Mesenchymal stem cell (in vitro differentiated cells and primary cell): Measurements from ENCODE around the gene BAG5.
A peak's percentile ranks its signal among the peaks of the same experiment; 100 is the strongest.

Source experiments
- DNase-seq: peaks from one replicate; pipeline ENCODE4 v3.0.0-alpha.2; 2013
- H2AFZ ChIP-seq: one replicate; pipeline ENCODE4 v1.6.1; 2013; ENCODE audit warnings: low read depth, mild to moderate bottlenecking, control low read depth, inconsistent platforms, low read length, moderate library complexity
- H2AK5ac ChIP-seq: 2 replicates; pipeline ENCODE4 v1.6.1; 2013; ENCODE audit warnings: low read length, moderate library complexity, mild to moderate bottlenecking, inconsistent platforms; ENCODE audit not compliant: severe bottlenecking
- H2BK120ac ChIP-seq: one replicate; pipeline ENCODE4 v1.6.1; 2013; ENCODE audit warnings: low read depth, mild to moderate bottlenecking, inconsistent platforms, low read length, moderate library complexity
- H2BK12ac ChIP-seq, 2 experiments: one replicate each; pipeline ENCODE4 v1.6.1; 2013; ENCODE audit warnings: inconsistent platforms in 2 of 2, low read length in 2 of 2, mild to moderate bottlenecking in 2 of 2, moderate library complexity in 2 of 2, control low read depth in 1 of 2
- H2BK15ac ChIP-seq: one replicate; pipeline ENCODE4 v1.6.1; 2013; ENCODE audit warnings: mild to moderate bottlenecking, low read depth, inconsistent platforms; ENCODE audit not compliant: poor library complexity, severe bottlenecking
- H2BK5ac ChIP-seq: 2 replicates; pipeline ENCODE4 v1.6.1; 2013; ENCODE audit warnings: low read depth, mild to moderate bottlenecking, low read length, control low read depth, inconsistent platforms; ENCODE audit not compliant: poor library complexity, severe bottlenecking
- H3K14ac ChIP-seq, 2 experiments: one replicate each; pipeline ENCODE4 v1.6.1; 2013; ENCODE audit warnings: inconsistent platforms in 2 of 2, low read length in 2 of 2, control low read depth in 1 of 2, mild to moderate bottlenecking in 1 of 2, moderate library complexity in 1 of 2
- H3K18ac ChIP-seq, 2 experiments: one replicate each; pipeline ENCODE4 v1.6.1; 2013; ENCODE audit warnings: inconsistent platforms in 2 of 2, low read length in 2 of 2, control low read depth in 1 of 2, low read depth in 1 of 2, mild to moderate bottlenecking in 1 of 2
- H3K23ac ChIP-seq, 2 experiments: one replicate each; pipeline ENCODE4 v1.6.1; 2013; ENCODE audit warnings: inconsistent platforms in 2 of 2, low read length in 2 of 2, mild to moderate bottlenecking in 2 of 2, moderate library complexity in 2 of 2, control low read depth in 1 of 2
- H3K27ac ChIP-seq: 2 replicates; pipeline ENCODE4 v1.5.1; 2013; ENCODE audit warnings: mild to moderate bottlenecking, moderate library complexity, low read length, control low read depth, inconsistent platforms; ENCODE audit not compliant: poor library complexity, severe bottlenecking
- H3K27me3 ChIP-seq, 2 experiments: 2 replicates each; pipeline versions ENCODE4 v1.6.1 to v1.7.0; 2013; ENCODE audit warnings: low read length in 2 of 2, mild to moderate bottlenecking in 2 of 2, moderate library complexity in 2 of 2, control low read depth in 1 of 2, inconsistent platforms in 1 of 2; ENCODE audit not compliant: control insufficient read depth in 1 of 2, insufficient read depth in 1 of 2
- H3K36me3 ChIP-seq, 2 experiments: 2 replicates each; pipeline versions ENCODE4 v1.6.1 to v1.7.0; 2013; ENCODE audit warnings: low read length in 2 of 2, control low read depth in 1 of 2, inconsistent platforms in 1 of 2, low read depth in 1 of 2, mild to moderate bottlenecking in 1 of 2; ENCODE audit not compliant: insufficient read depth in 2 of 2, control insufficient read depth in 1 of 2
- H3K4ac ChIP-seq, 2 experiments: one replicate each; pipeline ENCODE4 v1.6.1; 2013; ENCODE audit warnings: inconsistent platforms in 2 of 2, low read length in 2 of 2, mild to moderate bottlenecking in 2 of 2, moderate library complexity in 2 of 2, control low read depth in 1 of 2, low read depth in 1 of 2
- H3K4me1 ChIP-seq: 2 replicates; pipeline ENCODE4 v1.6.1; 2013; ENCODE audit warnings: low read depth, low read length, control low read depth; ENCODE audit not compliant: control insufficient read depth, insufficient read depth
- H3K4me2 ChIP-seq: 2 replicates; pipeline ENCODE4 v1.6.1; 2013; ENCODE audit warnings: low read length, mild to moderate bottlenecking, inconsistent platforms; ENCODE audit not compliant: poor library complexity, severe bottlenecking
- H3K4me3 ChIP-seq, 2 experiments: 2 replicates each; pipeline versions ENCODE4 v1.5.1 to v1.7.0; 2013; ENCODE audit warnings: low read length in 2 of 2, mild to moderate bottlenecking in 2 of 2, control low read depth in 1 of 2, low read depth in 1 of 2; ENCODE audit not compliant: insufficient read depth in 1 of 2
- H3K79me1 ChIP-seq: replicated peaks from 2 replicates; pipeline ENCODE4 v1.6.1; 2013; ENCODE audit warnings: mild to moderate bottlenecking, control low read depth, low read length, inconsistent platforms; ENCODE audit not compliant: poor library complexity, severe bottlenecking
- H3K9ac ChIP-seq: 2 replicates; pipeline ENCODE4 v1.7.0; 2013; ENCODE audit warnings: mild to moderate bottlenecking, low read length, moderate library complexity
- H3K9me3 ChIP-seq: 2 replicates; pipeline ENCODE4 v1.7.0; 2013; ENCODE audit warnings: mild to moderate bottlenecking, low read length; ENCODE audit not compliant: control insufficient read depth
- H4K8ac ChIP-seq: one replicate; pipeline ENCODE4 v1.6.1; 2013; ENCODE audit warnings: inconsistent platforms, mild to moderate bottlenecking, low read length, moderate library complexity
- H4K91ac ChIP-seq: one replicate; pipeline ENCODE4 v1.6.1; 2013; ENCODE audit warnings: mild to moderate bottlenecking, low read length, inconsistent platforms
- WGBS: methylation state at CpG from one replicate; pipeline ENCODE4 v1.1.7; 2013; ENCODE audit warnings: mixed read lengths; 5-methylcytosine and 5-hydroxymethylcytosine counted together

BAG5 gene

GRCh38 chr14:103539056-103539825 is 23.2 kb downstream of the BAG5 start:
- H3K27me3 ChIP-seq, result no peaks in the 10 kb centered on the region
- no peak overlapping the region for H4K8ac ChIP-seq
- H3K14ac ChIP-seq, result no peak overlapping the region
- 82% methylated on average over 28 of the region's 28 CpGs for WGBS
- H3K9me3 ChIP-seq, result no peaks in the 10 kb centered on the region
- no peak overlapping the region for H3K27ac ChIP-seq
- no peak overlapping the region for H3K4me2 ChIP-seq
- H2BK15ac ChIP-seq, result no peak overlapping the region
- peak overlapping the region in 1 of 2 experiments; percentile 67 for H2BK12ac ChIP-seq
- H2AFZ ChIP-seq, result no peak overlapping the region
- H3K79me1 ChIP-seq, result no peaks in the 10 kb centered on the region
- no peak for DNase-seq
- H3K23ac ChIP-seq, result no peak overlapping the region
- H3K4ac ChIP-seq, result no peak overlapping the region
- H3K18ac ChIP-seq, result no peak overlapping the region
- H3K4me3 ChIP-seq, result no peak overlapping the region
- no peak overlapping the region for H2BK120ac ChIP-seq
- H2BK5ac ChIP-seq, result no peak overlapping the region
- peak overlapping the region; percentile 40 for H2AK5ac ChIP-seq
- H3K9ac ChIP-seq, result peak overlapping the region; percentile 22
- H3K36me3 ChIP-seq, result peaks cover 0 to 38% of the 10 kb centered on the region in 2 experiments
- H3K4me1 ChIP-seq, result peaks cover 59% of the 10 kb centered on the region
- no peak overlapping the region for H4K91ac ChIP-seq

DNA sequence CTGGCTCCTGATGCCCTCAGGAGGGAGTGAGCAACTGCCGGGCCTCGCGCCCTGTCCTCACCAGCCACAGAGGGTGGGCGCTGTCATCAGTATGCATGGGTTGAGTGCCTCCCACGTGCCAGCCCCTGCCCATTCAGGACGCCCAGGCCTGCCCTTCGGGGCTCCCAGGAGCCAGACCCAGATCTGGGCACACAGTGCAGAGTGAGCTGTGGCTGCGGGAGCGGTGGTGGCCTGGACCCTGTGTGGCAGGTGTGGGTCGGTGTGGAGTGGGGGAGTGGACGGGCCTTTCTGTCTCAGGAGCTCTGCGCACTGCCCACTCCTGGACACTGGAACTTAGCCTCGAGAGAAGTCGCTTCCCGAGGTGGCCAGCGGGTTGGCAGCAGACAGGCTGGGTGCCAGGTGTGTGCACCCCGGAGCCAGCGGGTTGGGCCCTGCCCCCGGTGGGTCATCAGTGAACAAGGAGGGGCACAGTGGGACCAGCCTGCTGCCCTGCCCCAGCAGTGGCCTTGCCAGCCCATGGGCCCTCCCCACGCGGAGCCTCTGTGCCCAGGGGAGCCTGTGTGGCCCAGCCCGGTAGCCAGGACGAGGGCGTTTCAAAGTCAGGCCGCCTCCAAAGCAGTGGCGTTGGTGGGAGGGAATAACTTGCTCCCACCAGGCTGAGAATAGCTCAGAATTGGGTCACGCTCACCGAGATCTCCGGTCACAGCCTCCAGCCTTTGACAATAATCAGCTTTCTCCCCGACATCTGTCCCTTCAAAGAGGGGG is 24.0 kb downstream of the BAG5 start:
- Histone ChIP-seq H2BK120ac (no peak overlapping the region), H3K4ac (no peak overlapping the region), H2BK5ac (no peak overlapping the region), H3K27me3 (no peaks in the 10 kb centered on the region), H3K4me1 (peaks cover 53% of the 10 kb centered on the region), H2AK5ac (no peak overlapping the region), H2BK12ac (no peak overlapping the region), H3K36me3 (peaks cover 0 to 42% of the 10 kb centered on the region in 2 experiments), H3K4me3 (no peak overlapping the region), H3K23ac (no peak overlapping the region), H4K91ac (peak overlapping the region; percentile 18), H3K14ac (no peak overlapping the region), H3K18ac (no peak overlapping the region), H3K79me1 (no peaks in the 10 kb centered on the region), H3K27ac (no peak overlapping the region), H4K8ac (no peak overlapping the region), H3K9me3 (no peaks in the 10 kb centered on the region), H3K4me2 (no peak overlapping the region), H2BK15ac (peak overlapping the region; percentile 39), H3K9ac (peak overlapping the region; percentile 22), H2AFZ (no peak overlapping the region)
- DNase-seq, result no peak
- 80% methylated on average over 30 of the region's 30 CpGs for WGBS

- Histone ChIP-seq H2AK5ac (no peak overlapping the region), H3K36me3 (peaks cover 5 to 53% of the 10 kb centered on the region in 2 experiments), H4K91ac (peak overlapping the region; percentile 43), H3K4me1 (peaks cover 46% of the 10 kb centered on the region), H2BK12ac (no peak overlapping the region), H3K27me3 (no peaks in the 10 kb centered on the region), H3K9me3 (no peaks in the 10 kb centered on the region), H3K9ac (peak overlapping the region; percentile 66), H3K27ac (no peak overlapping the region), H4K8ac (no peak overlapping the region), H3K23ac (no peak overlapping the region), H2AFZ (no peak overlapping the region), H3K14ac (no peak overlapping the region), H3K4me2 (no peak overlapping the region), H2BK120ac (no peak overlapping the region), H3K79me1 (peaks cover 3% of the 10 kb centered on the region), H3K18ac (peak overlapping the region in 1 of 2 experiments; percentile 23), H2BK5ac (no peak overlapping the region), H3K4ac (no peak overlapping the region), H3K4me3 (no peak overlapping the region), H2BK15ac (no peak overlapping the region)
- DNase-seq, result peak; percentile 23
- WGBS, result 87% methylated on average over 15 of the region's 18 CpGs
Measured at GRCh38 chr14:103537175-103537990, 25.1 kb downstream of the BAG5 start.
